K562 (cell line): ENCODE data around the gene GLTP. TPM values are rescaled to one million over a fixed set of nuclear protein-coding genes. Genes with fewer than 3 reads are reported as not detected.

Experiments used
- ATAC-seq: fragments of 200-7000 bp; cut with Tn5 transposase; 3 replicates; pipeline ENCODE4 v1.9.1; 2020; ENCODE audit warnings: moderate library complexity
- BruUV-seq: library from RNA; stranded (reverse); fragments of 400-500 nt; replicated peaks from 2 replicates; lab custom pipeline; 2021; lab: Mats Ljungman, UMichigan
- CTCF ChIA-PET: fragments of 300-600 bp; formaldehyde crosslinking; extraction: SDS; loops from one replicate; lab custom pipeline; 2021; ENCODE audit warnings: low intra/inter-chr PET ratio; lab: Yijun Ruan, JAX
- POLR2A ChIA-PET: fragments of 300-600, 350-650 bp; sonication (Branson Sonifier 250); formaldehyde crosslinking; extraction: SDS; loops from one replicate; lab custom pipeline; 2021; ENCODE audit warnings: antibody characterized with exemption, inconsistent platforms; lab: Yijun Ruan, JAX
- DNase-seq, 4 experiments: peaks; one replicate each; pipeline versions ENCODE4 v3.0.0 to v3.0.0-alpha.2; 2011 to 2018; ENCODE audit warnings: low spot score in 3 of 4, mixed read lengths in 3 of 4; ENCODE audit errors: extremely low read depth in 1 of 4
- FAIRE-seq: peaks from 2 replicates; lab custom pipeline; 2011; peaks lifted over from hg19 to GRCh38; lab: Jason Lieb, UNC
- H2AFZ ChIP-seq: 2 replicates; pipeline ENCODE4 v1.6.0; 2011; ENCODE audit warnings: low read depth, low read length, control low read depth, inconsistent platforms
- H3K27ac ChIP-seq: fragments of 200-600 bp; 3 replicates; pipeline ENCODE4 v1.8.0; 2011; ENCODE audit warnings: low read depth, mild to moderate bottlenecking, control low read depth, inconsistent platforms, low read length, moderate library complexity, mixed read lengths; ENCODE audit errors: extremely low read depth
- H3K27me3 ChIP-seq, 2 experiments: fragments of 300-600 bp in 1 of 2; 2 replicates in 1 of 2; 3 replicates in 1 of 2; pipeline versions ENCODE4 v1.6.0 to v1.8.0; 2011; ENCODE audit warnings: inconsistent platforms in 2 of 2, low read length in 2 of 2, mild to moderate bottlenecking in 1 of 2, mixed read lengths in 1 of 2, moderate library complexity in 1 of 2; ENCODE audit not compliant: control insufficient read depth in 2 of 2, insufficient read depth in 2 of 2
- H3K36me3 ChIP-seq: fragments of 300-600 bp; 3 replicates; pipeline ENCODE4 v1.8.0; 2011; ENCODE audit warnings: mild to moderate bottlenecking, low read length, inconsistent platforms; ENCODE audit not compliant: control insufficient read depth, insufficient read depth
- H3K4me1 ChIP-seq, 2 experiments: fragments of 200-600 bp in 1 of 2; replicated peaks in 1 of 2; 2 replicates in 1 of 2; 3 replicates in 1 of 2; pipeline versions ENCODE4 v1.5.1 to v1.8.0; 2011; ENCODE audit warnings: inconsistent platforms in 2 of 2, low read length in 2 of 2, mild to moderate bottlenecking in 1 of 2, mixed read lengths in 1 of 2, moderate library complexity in 1 of 2; ENCODE audit not compliant: control insufficient read depth in 2 of 2, insufficient read depth in 2 of 2
- H3K4me2 ChIP-seq: 2 replicates; pipeline ENCODE4 v1.6.1; 2011; ENCODE audit warnings: low read length, control low read depth, inconsistent platforms, mixed read lengths; ENCODE audit not compliant: insufficient read depth
- H3K4me3 ChIP-seq: fragments of 200-600 bp; sonication (generic), shearing (Covaris generic); 2 replicates; pipeline ENCODE4 v1.5.1; 2016; ENCODE audit warnings: control low read depth, inconsistent platforms
- H3K79me2 ChIP-seq: fragments of 200-600 bp; 3 replicates; pipeline ENCODE4 v1.8.0; 2011; ENCODE audit warnings: low read length, inconsistent platforms; ENCODE audit not compliant: control insufficient read depth, insufficient read depth
- H3K9ac ChIP-seq, 2 experiments: 2 replicates each; pipeline versions ENCODE4 v1.6.0 to v1.6.1; 2011; ENCODE audit warnings: low read depth in 2 of 2, low read length in 2 of 2, control low read depth in 1 of 2, inconsistent platforms in 1 of 2, mild to moderate bottlenecking in 1 of 2, mixed read lengths in 1 of 2; ENCODE audit not compliant: insufficient read depth in 1 of 2
- H3K9me1 ChIP-seq: one replicate; pipeline ENCODE4 v1.6.0; 2011; ENCODE audit warnings: inconsistent platforms, mild to moderate bottlenecking, low read length, moderate library complexity; ENCODE audit not compliant: control insufficient read depth, insufficient read depth
- H3K9me3 ChIP-seq: replicated peaks from 2 replicates; pipeline ENCODE4 v1.5.1; 2011; ENCODE audit warnings: low read depth, low read length, inconsistent platforms; ENCODE audit not compliant: control insufficient read depth, insufficient read depth
- H4K20me1 ChIP-seq: replicated peaks from 2 replicates; pipeline ENCODE4 v1.6.1; 2011; ENCODE audit warnings: low read length, inconsistent platforms, mixed read lengths; ENCODE audit not compliant: control insufficient read depth, insufficient read depth
- ELK3 ChIP-seq: fragments of 450-650 bp; formaldehyde crosslinking; IDR thresholded peaks from 2 replicates; pipeline ENCODE4 v1.4.0; 2020; ENCODE audit warnings: mild to moderate bottlenecking
- MCM2 ChIP-seq: fragments of 450-650 bp; IDR thresholded peaks from 2 replicates; pipeline ENCODE4 v1.6.1; 2017; ENCODE audit warnings: low read depth, mild to moderate bottlenecking
- PCBP2 ChIP-seq: fragments of 200-400 bp; formaldehyde crosslinking; IDR thresholded peaks from 2 replicates; pipeline ENCODE4 v1.6.1; 2018; ENCODE audit warnings: low read length, low read depth, mild to moderate bottlenecking, moderate library complexity; ENCODE audit not compliant: poor library complexity, severe bottlenecking
- PKNOX1 ChIP-seq: fragments of 450-650 bp; IDR thresholded peaks from 2 replicates; pipeline ENCODE4 v1.6.1; 2016
- SIX5 ChIP-seq, 2 experiments: IDR thresholded peaks; 2 replicates each; pipeline ENCODE4 v1.6.1; 2011; ENCODE audit warnings: low read length in 2 of 2, borderline replicate concordance in 1 of 2, low read depth in 1 of 2, mild to moderate bottlenecking in 1 of 2, moderate library complexity in 1 of 2; ENCODE audit not compliant: insufficient read depth in 1 of 2
- TCFL5 ChIP-seq: fragments of 250-450 bp; sonication (Bioruptor Pico); conservative IDR thresholded peaks from 2 replicates; pipeline ENCODE4 v1.6.1; 2021; ENCODE audit warnings: mild to moderate bottlenecking, moderate library complexity, matching md5 sums
- ZBTB17 ChIP-seq: fragments of 450-650 bp; formaldehyde crosslinking; IDR thresholded peaks from 2 replicates; pipeline ENCODE4 v1.4.0; 2020; ENCODE audit warnings: mild to moderate bottlenecking
- ZNF354B ChIP-seq: fragments of 250-450 bp; sonication (Bioruptor Pico); IDR thresholded peaks from 2 replicates; pipeline ENCODE4 v1.4.0; 2020
- WGBS: fragments of 100-300 bp; shearing (Covaris generic); methylation state at CpG from one replicate; pipeline ENCODE4 v1.1.6; 2016; ENCODE audit warnings: low coverage, mixed read lengths; ENCODE audit not compliant: insufficient coverage; ENCODE audit errors: missing lambda C conversion rate; 5-methylcytosine and 5-hydroxymethylcytosine counted together
- in situ Hi-C: fragments of 300-500 bp; cut with MboI; formaldehyde crosslinking; loops from 4 replicates; pipeline ENCODE4 v1.15.0; 2018; ENCODE audit warnings: inconsistent platforms, mixed read lengths
- intact Hi-C: fragments of 100-400 bp; cut with micrococcal nuclease; formaldehyde crosslinking; loops from 2 replicates; pipeline ENCODE4 v1.14.2; 2022
- polyA plus RNA-seq, 8 experiments: library from polyadenylated mRNA; depleted of rRNA in 4 of 8; stranded (reverse) in 5 of 8; unstranded in 3 of 8; fragments of >200 nt; fragmentation: Nextera tagmentation in 2 of 8; fragmentation: Illumina TruSeq in 1 of 8; extraction: Ambion mirVana in 2 of 8; extraction: Trizol in 1 of 8; gene quantifications; 2 replicates each; pipeline versions ENCODE4 v1.2.1 to v1.2.3, GENCODE V29; 2011 to 2014; ENCODE audit warnings: inconsistent platforms in 1 of 8, missing spikeins in 1 of 8
- total RNA-seq, 7 experiments: library from RNA; depleted of rRNA in 6 of 7; stranded (reverse); fragments of >200 nt in 6 of 7; fragmentation: Illumina TruSeq in 2 of 7; extraction: Trizol in 2 of 7; gene quantifications; 2 replicates each; pipeline versions ENCODE4 v1.2.1 to v1.2.3, GENCODE V29; 2011 to 2021; ENCODE audit warnings: low replicate concordance in 1 of 7

GLTP gene
- total and polyA plus RNA-seq, 9 of the 15 experiments (the other 6 are each of a cell fraction or from before 2014, with no cell fraction given), result 4.4 to 8.3 (median 6.1) TPM

- TF ChIP-seq PCBP2 (no peak), TCFL5 (no peak), ZBTB17 (CRISPR knock-in tag) (no peak), ZNF354B (CRISPR knock-in tag) (no peak), ELK3 (CRISPR knock-in tag) (no peak), SIX5 (IDR thresholded peaks at IDR 0.05; ENCODE audit: borderline replicate concordance in 1 of 2, insufficient read depth in 1 of 2, low read depth in 1 of 2, low read length in 2 of 2) (no peak)
- TF ChIP-seq, all 486 proteins: peak for 0
Measured at GRCh38 chr12:109860977-109861376, 19.4 kb downstream of the GLTP start (continued).

GRCh38 chr12:109858764-109859163 lies 21.6 kb downstream of the GLTP start:
- Histone ChIP-seq H3K27ac (no peak overlapping the region), H3K27me3 (peaks cover 0 to 14% of the 10 kb centered on the region in 2 experiments; a peak in 2 of 5 replicates), H3K79me2 (no peaks in the 10 kb centered on the region), H3K9me3 (no peaks in the 10 kb centered on the region), H3K9ac (no peak overlapping the region), H3K4me3 (no peak overlapping the region), H3K9me1 (no peaks in the 10 kb centered on the region), H3K4me1 (peaks cover 0 to 8% of the 10 kb centered on the region in 2 experiments; a peak in 2 of 5 replicates), H4K20me1 (no peaks in the 10 kb centered on the region), H3K4me2 (no peak overlapping the region), H3K36me3 (no peaks in the 10 kb centered on the region), H2AFZ (no peak overlapping the region)
- 8% methylated on average over 4 of the region's 5 CpGs for WGBS
- POLR2A ChIA-PET, result interaction anchor here (1.1 to 1.3 kb wide), 2 partner anchors 9 to 14 kb away, joined by 3 read pairs; no protein-coding TSS in a partner anchor
- intact Hi-C loops (loop anchor here (5.0 kb wide), 1 partner anchor 364 kb away; no protein-coding TSS in a partner anchor), in situ Hi-C loops (no loop called here)
- TF ChIP-seq MCM2 (no peak), PKNOX1 (peak; percentile 32; the same call in 1 of the 2 replicates)
- CTCF ChIA-PET, result interaction anchor here (0.9 kb wide), 1 partner anchor 22 kb away, joined by 5 read pairs; no protein-coding TSS in a partner anchor
- no TSS peak for BruUV-seq
- ATAC-seq, result no peak
- DNase-seq, result no peak
- no peak for FAIRE-seq
